ENCODE measurements around the gene CCBE1. TPM values are rescaled to one million over a fixed set of nuclear protein-coding genes. Genes with fewer than 3 reads are reported as not detected.
A peak's percentile ranks its signal among the peaks of the same experiment; 100 is the strongest.

Gene CCBE1
- total and polyA plus RNA-seq, 7 donors, result 0.23 to 61.1 (median 38.9) TPM

DNA sequence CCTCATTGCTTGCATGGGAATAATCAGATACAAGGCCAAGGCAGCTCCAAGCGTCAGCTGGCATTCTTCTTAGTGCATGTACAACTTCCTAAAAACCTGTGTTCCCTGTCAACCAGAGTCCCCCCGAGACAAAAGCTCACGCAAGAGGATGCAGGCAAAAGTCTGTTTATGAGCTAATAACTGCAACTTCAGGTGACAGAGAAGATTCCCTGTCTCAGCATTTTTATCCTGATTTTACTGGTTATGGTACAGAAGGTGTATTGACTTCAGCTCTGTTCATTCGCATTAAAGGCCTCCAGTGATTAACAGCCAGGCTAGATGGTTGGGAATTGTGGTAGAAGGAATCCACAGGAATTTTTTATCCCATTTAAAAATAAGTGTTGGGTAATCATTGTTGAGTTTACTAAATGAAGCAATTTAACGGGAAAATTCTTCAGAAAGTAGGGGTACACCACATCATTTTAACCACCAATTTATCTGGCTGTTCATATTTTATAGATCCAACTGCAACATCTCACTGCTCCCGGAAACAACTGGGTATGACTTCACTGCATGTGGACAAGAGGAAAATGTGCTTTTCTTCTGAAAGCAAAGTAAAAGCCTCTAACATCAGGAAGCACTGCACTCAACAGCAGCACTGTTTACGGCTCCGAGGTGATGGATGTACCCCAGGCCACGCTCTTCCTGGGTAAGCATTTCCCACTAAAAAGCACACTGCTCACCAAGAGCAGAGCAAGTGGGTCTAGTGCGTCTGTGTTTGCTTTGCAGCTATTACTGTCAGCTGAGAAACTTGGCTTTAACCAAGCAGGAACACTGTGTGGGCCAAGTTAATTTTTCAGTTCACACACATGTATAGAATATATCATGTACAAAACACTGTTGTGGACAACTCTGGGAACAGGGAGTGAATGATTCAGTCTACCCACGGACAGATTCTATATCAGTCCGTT, 31.9 kb downstream of the CCBE1 start:
- DNase-seq, result no peak
- 69 to 73% methylated on average over 12 of the region's 12 CpGs for WGBS, 2 donors
- no peaks in the 10 kb centered on the region for H3K9me3 ChIP-seq
- H3K27ac ChIP-seq, result peak overlapping the region in 3 of 4 donors; percentile 76 to 84 (median 84)
- H3K4me3 ChIP-seq, result no peak overlapping the region
- peaks cover 0 to 95% (median 74%) of the 10 kb centered on the region in 4 donors for H3K4me1 ChIP-seq
- no peaks in the 10 kb centered on the region for H3K27me3 ChIP-seq
- intact Hi-C loops (cut with DNase I), result no loop called here
- no peaks in the 10 kb centered on the region for H3K36me3 ChIP-seq
- TF ChIP-seq POLR2AphosphoS5 (IDR thresholded peaks at IDR 0.05) (peak in 2 of 4 donors; percentile 42 to 44), POLR2A (IDR thresholded peaks at IDR 0.05) (no peak)

DNA sequence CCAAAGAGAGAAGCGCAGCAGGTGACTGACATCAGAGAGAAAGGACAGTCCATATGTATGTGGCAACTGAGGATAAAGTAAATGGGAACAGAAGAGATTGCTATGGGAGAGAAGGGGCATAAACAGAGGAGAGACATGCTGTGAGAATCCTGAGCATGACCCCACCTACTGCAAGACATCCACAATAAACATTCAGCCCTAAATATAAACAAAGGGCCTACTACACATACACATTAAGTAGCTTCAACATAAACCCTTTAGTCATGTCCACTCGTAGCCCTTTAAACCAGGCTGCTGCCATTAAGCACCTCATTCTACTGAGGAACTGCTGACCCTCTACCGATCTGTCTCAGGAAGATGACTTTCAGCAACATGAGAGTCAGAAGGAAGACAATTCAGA, 32.9 kb downstream of the CCBE1 start:
- DNase-seq, result no peak
- WGBS, 2 donors, result 76 to 77% methylated on average over 3 of the region's 3 CpGs
- intact Hi-C loops (cut with DNase I), result no loop called here
- Histone ChIP-seq H3K4me3 (no peak overlapping the region), H3K27ac (peak overlapping the region in 3 of 4 donors; percentile 76 to 84 (median 84)), H3K36me3 (no peaks in the 10 kb centered on the region), H3K4me1 (peaks cover 0 to 87% (median 71%) of the 10 kb centered on the region in 4 donors), H3K27me3 (no peaks in the 10 kb centered on the region), H3K9me3 (no peaks in the 10 kb centered on the region)
- TF ChIP-seq POLR2A (IDR thresholded peaks at IDR 0.05) (no peak), EP300 (IDR thresholded peaks at IDR 0.05) (no peak), POLR2AphosphoS5 (IDR thresholded peaks at IDR 0.05) (no peak)
- TF ChIP-seq, protein P1, sequence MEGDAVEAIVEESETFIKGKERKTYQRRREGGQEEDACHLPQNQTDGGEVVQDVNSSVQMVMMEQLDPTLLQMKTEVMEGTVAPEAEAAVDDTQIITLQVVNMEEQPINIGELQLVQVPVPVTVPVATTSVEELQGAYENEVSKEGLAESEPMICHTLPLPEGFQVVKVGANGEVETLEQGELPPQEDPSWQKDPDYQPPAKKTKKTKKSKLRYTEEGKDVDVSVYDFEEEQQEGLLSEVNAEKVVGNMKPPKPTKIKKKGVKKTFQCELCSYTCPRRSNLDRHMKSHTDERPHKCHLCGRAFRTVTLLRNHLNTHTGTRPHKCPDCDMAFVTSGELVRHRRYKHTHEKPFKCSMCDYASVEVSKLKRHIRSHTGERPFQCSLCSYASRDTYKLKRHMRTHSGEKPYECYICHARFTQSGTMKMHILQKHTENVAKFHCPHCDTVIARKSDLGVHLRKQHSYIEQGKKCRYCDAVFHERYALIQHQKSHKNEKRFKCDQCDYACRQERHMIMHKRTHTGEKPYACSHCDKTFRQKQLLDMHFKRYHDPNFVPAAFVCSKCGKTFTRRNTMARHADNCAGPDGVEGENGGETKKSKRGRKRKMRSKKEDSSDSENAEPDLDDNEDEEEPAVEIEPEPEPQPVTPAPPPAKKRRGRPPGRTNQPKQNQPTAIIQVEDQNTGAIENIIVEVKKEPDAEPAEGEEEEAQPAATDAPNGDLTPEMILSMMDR (IDR thresholded peaks at IDR 0.05), result no peak

DNA sequence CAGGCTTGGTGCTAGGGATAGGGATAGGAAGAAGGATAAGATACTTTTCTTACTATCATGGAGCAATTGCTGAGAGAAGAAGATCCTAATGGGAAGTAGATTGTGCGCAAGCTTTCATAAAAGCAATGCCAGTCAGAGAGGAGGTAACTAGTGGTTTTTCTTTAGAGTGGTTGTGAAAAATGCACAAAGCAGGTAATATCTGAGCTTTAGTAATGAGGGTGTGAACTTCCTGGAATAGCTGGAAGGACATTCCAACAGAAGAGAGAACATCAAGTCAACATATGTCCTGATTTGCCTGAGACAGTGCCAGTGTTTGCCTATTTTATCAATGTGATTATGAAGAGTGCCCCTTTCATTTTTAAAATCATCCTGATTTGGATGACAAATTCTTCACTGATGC, 34.1 kb downstream of the CCBE1 start:
- no peak for TF ChIP-seq EP300 (IDR thresholded peaks at IDR 0.05)
- no peak for TF ChIP-seq POLR2AphosphoS5 (IDR thresholded peaks at IDR 0.05)
- TF ChIP-seq, protein P1 (IDR thresholded peaks at IDR 0.05), result no peak
- TF ChIP-seq POLR2A (IDR thresholded peaks at IDR 0.05), result no peak
- Histone ChIP-seq H3K4me3 (no peak overlapping the region), H3K36me3 (no peaks in the 10 kb centered on the region), H3K27me3 (no peaks in the 10 kb centered on the region), H3K4me1 (peaks cover 0 to 87% (median 72%) of the 10 kb centered on the region in 4 donors), H3K27ac (peak overlapping the region in 3 of 4 donors; percentile 76 to 84 (median 84)), H3K9me3 (no peaks in the 10 kb centered on the region)
- 98% methylated on average over 1 of the region's 1 CpG for WGBS, 2 donors
- intact Hi-C loops (cut with DNase I), result no loop called here
- DNase-seq, result no peak

DNA sequence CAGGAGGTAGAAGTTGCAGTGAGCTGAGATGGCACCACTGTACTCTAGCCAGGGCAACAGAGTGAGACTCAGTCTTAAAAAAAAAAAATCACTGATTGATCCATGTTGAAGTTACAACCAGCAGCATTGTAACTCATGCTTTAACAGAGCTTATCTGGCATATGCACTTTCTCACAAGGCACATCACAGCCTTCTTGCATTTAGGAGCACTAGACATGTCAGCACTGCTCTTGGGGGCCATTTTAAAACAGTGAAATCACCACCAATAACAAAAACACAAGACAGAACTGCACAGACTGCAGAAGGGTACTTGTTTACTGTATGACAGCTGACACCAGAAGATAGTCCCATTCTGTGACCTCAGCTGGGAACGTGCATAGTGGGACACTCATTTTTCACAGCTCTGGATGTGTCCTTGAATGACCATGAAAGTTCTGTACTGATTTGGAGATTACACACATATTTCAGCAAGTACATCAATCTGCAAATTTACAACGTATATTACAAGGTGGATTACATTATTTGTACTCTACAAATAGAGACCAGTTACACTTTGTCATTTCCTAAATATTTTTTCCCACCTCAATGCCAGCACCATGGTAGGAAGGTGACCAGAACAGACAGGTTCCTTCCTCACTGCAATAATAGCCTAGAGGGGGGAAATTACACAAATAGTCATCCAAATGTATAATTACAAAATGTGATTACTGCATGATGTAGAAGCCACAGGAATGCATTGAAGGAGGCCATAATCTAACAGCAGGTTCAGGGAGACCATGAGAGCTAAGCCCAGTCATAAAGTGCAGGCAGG, 35.1 kb downstream of the CCBE1 start:
- Histone ChIP-seq H3K27ac (peak overlapping the region in 3 of 4 donors; percentile 76 to 84 (median 84)), H3K4me1 (peaks cover 0 to 89% (median 78%) of the 10 kb centered on the region in 4 donors), H3K4me3 (no peak overlapping the region), H3K36me3 (no peaks in the 10 kb centered on the region), H3K9me3 (no peaks in the 10 kb centered on the region), H3K27me3 (no peaks in the 10 kb centered on the region)
- intact Hi-C loops (cut with DNase I), result no loop called here
- 41 to 66% methylated on average over 2 of the region's 2 CpGs for WGBS, 2 donors
- no peak for DNase-seq
- TF ChIP-seq, protein P1 (IDR thresholded peaks at IDR 0.05), result no peak
- TF ChIP-seq POLR2AphosphoS5 (IDR thresholded peaks at IDR 0.05) (no peak), POLR2A (IDR thresholded peaks at IDR 0.05) (no peak), EP300 (IDR thresholded peaks at IDR 0.05) (no peak)
